HCT116 (cell line): ENCODE measurements around the gene ZNF74.

Source experiments
- CEBPB ChIP-seq: IDR thresholded peaks from 2 replicates; pipeline ENCODE4 v1.6.1; 2012; ENCODE audit warnings: low read depth
- CTCF ChIP-seq, 3 experiments: fragments of 200-600 bp in 1 of 3; sonication (generic) in 1 of 3; IDR thresholded peaks in 2 of 3; conservative IDR thresholded peaks in 1 of 3; 2 replicates each; pipeline ENCODE4 v1.5.1; 2012 to 2017; ENCODE audit warnings: low read depth in 2 of 3, low read length in 2 of 3, antibody characterized with exemption in 1 of 3, borderline replicate concordance in 1 of 3, control low read depth in 1 of 3, mild to moderate bottlenecking in 1 of 3, mixed read lengths in 1 of 3, mixed run types in 1 of 3, moderate library complexity in 1 of 3; ENCODE audit not compliant: insufficient read depth in 1 of 3
- EZH2 ChIP-seq: fragments of 200-600 bp; sonication (generic); IDR thresholded peaks from 2 replicates; pipeline ENCODE4 v1.6.1; 2017; ENCODE audit warnings: antibody characterized with exemption, mixed run types
- POLR2A ChIP-seq: IDR thresholded peaks from 2 replicates; pipeline ENCODE4 v1.7.0; 2011; ENCODE audit warnings: borderline replicate concordance; ENCODE audit not compliant: insufficient read depth, insufficient read length; ENCODE audit errors: extremely low read depth
- POLR2AphosphoS5 ChIP-seq: IDR thresholded peaks from 2 replicates; pipeline ENCODE4 v1.6.1; 2011; ENCODE audit warnings: mild to moderate bottlenecking, low read depth, low read length, moderate library complexity
- RAD21 ChIP-seq: IDR thresholded peaks from 2 replicates; pipeline ENCODE4 v1.6.1; 2012; ENCODE audit warnings: low read depth, mild to moderate bottlenecking
- SIN3A ChIP-seq: IDR thresholded peaks from 2 replicates; pipeline ENCODE4 v1.6.1; 2012; ENCODE audit warnings: low read depth
- SP1 ChIP-seq: IDR thresholded peaks from 2 replicates; pipeline ENCODE4 v1.6.1; 2012; ENCODE audit warnings: low read depth
- SRF ChIP-seq: IDR thresholded peaks from 2 replicates; pipeline ENCODE4 v1.6.1; 2012; ENCODE audit warnings: low read depth
- ZBTB33 ChIP-seq: IDR thresholded peaks from 2 replicates; pipeline ENCODE4 v1.6.1; 2011; ENCODE audit warnings: mild to moderate bottlenecking, low read length, moderate library complexity; ENCODE audit not compliant: insufficient replicate concordance; ENCODE audit errors: extremely low read depth
- ZNF274 ChIP-seq: fragments of 200-500 bp; sonication (Bioruptor generic); IDR thresholded peaks from 2 replicates; pipeline ENCODE4 v1.6.1; 2014; ENCODE audit warnings: mild to moderate bottlenecking, low read depth, low read length, inconsistent platforms
- TF ChIP-seq, protein P1 (sequence below): IDR thresholded peaks from 2 replicates; pipeline ENCODE4 v1.6.1; 2012; ENCODE audit warnings: low read depth
- TF ChIP-seq, protein P2 (sequence below): IDR thresholded peaks from 2 replicates; pipeline ENCODE4 v1.6.1; 2012

GRCh38 chr22:20414450-20414849 lies 20.5 kb downstream of the ZNF74 start:
- TF ChIP-seq POLR2AphosphoS5 (no peak), RAD21 (no peak), CTCF (IDR thresholded peaks at IDR 0.05 in 2 of 3, conservative IDR thresholded peaks at IDR 0.05 in 1 of 3; ENCODE audit: borderline replicate concordance in 1 of 3, insufficient read depth in 1 of 3, low read depth in 2 of 3, low read length in 2 of 3) (no peak), EZH2 (no peak), CEBPB (no peak), ZNF274 (no peak), POLR2A (no peak), SRF (no peak), ZBTB33 (no peak), SP1 (no peak), SIN3A (no peak)
- TF ChIP-seq, protein P1, sequence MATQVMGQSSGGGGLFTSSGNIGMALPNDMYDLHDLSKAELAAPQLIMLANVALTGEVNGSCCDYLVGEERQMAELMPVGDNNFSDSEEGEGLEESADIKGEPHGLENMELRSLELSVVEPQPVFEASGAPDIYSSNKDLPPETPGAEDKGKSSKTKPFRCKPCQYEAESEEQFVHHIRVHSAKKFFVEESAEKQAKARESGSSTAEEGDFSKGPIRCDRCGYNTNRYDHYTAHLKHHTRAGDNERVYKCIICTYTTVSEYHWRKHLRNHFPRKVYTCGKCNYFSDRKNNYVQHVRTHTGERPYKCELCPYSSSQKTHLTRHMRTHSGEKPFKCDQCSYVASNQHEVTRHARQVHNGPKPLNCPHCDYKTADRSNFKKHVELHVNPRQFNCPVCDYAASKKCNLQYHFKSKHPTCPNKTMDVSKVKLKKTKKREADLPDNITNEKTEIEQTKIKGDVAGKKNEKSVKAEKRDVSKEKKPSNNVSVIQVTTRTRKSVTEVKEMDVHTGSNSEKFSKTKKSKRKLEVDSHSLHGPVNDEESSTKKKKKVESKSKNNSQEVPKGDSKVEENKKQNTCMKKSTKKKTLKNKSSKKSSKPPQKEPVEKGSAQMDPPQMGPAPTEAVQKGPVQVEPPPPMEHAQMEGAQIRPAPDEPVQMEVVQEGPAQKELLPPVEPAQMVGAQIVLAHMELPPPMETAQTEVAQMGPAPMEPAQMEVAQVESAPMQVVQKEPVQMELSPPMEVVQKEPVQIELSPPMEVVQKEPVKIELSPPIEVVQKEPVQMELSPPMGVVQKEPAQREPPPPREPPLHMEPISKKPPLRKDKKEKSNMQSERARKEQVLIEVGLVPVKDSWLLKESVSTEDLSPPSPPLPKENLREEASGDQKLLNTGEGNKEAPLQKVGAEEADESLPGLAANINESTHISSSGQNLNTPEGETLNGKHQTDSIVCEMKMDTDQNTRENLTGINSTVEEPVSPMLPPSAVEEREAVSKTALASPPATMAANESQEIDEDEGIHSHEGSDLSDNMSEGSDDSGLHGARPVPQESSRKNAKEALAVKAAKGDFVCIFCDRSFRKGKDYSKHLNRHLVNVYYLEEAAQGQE, result no peak
- TF ChIP-seq, protein P2, sequence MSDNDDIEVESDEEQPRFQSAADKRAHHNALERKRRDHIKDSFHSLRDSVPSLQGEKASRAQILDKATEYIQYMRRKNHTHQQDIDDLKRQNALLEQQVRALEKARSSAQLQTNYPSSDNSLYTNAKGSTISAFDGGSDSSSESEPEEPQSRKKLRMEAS, result no peak
